IPS-15b (cell line): ENCODE data around the gene MYG1.
"Not testable (repeated sequence)": the region's sequence is repeated elsewhere in the genome, so short reads cannot be mapped to it uniquely, and the experiment has no call there.

Source experiments
- H3K27me3 ChIP-seq: one replicate; pipeline ENCODE4 v1.6.1; 2013; ENCODE audit warnings: low read length; ENCODE audit not compliant: control insufficient read depth, insufficient read depth
- H3K36me3 ChIP-seq: one replicate; pipeline ENCODE4 v1.6.1; 2013; ENCODE audit warnings: low read length; ENCODE audit not compliant: control insufficient read depth, insufficient read depth
- H3K4me1 ChIP-seq: one replicate; pipeline ENCODE4 v1.6.1; 2013; ENCODE audit warnings: mild to moderate bottlenecking, low read length; ENCODE audit not compliant: control insufficient read depth, insufficient read depth
- H3K4me3 ChIP-seq: one replicate; pipeline ENCODE4 v1.5.1; 2013; ENCODE audit warnings: low read depth, low read length
- H3K9ac ChIP-seq: one replicate; pipeline ENCODE4 v1.6.1; 2013; ENCODE audit warnings: low read depth, mild to moderate bottlenecking, low read length
- H3K9me3 ChIP-seq: one replicate; pipeline ENCODE4 v1.6.1; 2013; ENCODE audit warnings: mild to moderate bottlenecking, low read length; ENCODE audit not compliant: control insufficient read depth, insufficient read depth

MYG1 gene

DNA sequence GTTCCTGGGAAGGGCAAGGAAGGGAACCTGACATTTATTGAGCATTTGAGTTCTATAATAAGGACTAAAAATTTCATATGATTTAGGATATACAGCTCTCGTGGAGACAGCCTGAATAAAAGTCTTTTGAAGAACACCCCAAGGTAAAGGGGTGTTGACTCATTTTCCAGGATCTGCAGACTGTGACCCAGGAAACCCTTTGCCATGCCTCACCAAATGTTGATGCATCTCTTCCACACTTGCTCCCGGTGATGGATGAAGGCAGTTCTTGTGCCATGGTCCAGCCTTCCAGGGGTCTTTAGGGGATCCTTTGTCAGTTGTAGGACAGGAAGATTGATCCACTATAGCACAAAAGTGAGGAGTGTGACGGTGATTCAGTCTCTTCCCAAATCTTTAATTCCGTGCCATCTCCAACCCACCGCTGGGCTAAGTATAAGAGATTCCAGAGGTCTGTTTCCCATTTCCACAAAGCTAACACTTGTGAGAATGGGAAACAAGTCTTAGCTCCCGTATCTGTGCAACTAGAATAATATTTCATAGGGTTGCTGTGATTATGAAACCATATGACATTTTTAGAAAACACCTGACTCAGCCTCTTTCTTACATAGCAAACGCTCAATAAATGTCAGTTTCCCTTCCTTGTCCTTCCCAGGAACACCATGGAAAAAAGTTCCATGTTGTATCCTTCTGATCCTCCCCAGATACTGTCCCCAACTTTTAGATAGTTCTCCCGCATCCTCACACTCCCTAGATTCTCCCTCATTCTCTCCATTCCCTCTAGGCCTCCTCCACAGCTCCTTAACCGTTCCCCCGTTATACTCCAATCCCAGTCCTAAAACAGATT is 21.1 kb downstream of the MYG1 start:
- Histone ChIP-seq H3K27me3 (peaks cover 22% of the 10 kb centered on the region), H3K36me3 (peaks cover 10% of the 10 kb centered on the region), H3K9ac (no peak overlapping the region), H3K4me1 (peaks cover 7% of the 10 kb centered on the region), H3K9me3 (no peaks in the 10 kb centered on the region), H3K4me3 (peak overlapping the region; percentile 94)

DNA sequence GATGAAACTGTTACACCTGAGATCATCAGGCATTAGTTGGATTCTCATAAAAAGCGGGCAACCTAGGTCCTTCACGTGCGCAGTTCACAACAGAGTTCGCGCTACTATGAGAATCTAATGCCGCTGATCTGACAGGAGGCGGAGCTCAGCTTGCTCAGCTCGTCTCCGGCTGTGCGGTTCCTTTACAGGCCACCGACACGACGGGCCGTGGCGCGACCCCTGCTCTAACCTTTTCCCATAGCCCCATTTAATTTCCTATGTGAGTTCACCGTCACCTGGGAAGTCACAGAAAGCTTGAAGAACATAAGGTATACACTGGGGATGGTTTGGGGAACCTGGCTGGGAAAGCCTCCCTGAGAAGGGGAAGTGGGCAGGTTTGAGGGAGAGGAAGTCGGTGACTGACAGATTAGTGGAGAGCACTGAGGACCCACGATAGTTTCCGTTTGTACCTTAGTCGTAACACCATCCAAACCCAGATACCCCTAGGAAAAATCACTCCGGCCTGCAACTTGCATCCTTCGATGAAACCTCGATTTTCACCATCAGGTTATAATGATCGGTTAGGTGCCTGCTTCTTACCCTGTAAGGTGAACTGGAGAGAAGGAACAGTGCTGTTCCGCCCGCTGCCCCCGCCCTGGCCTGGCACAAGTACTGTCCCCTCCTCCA is 24.8 kb downstream of the MYG1 start:
- Histone ChIP-seq H3K9me3 (no peaks in the 10 kb centered on the region), H3K36me3 (no peaks in the 10 kb centered on the region), H3K9ac (no peak overlapping the region), H3K4me3 (peak overlapping the region; percentile 53), H3K27me3 (peaks cover 57% of the 10 kb centered on the region), H3K4me1 (peaks cover 11% of the 10 kb centered on the region)

DNA sequence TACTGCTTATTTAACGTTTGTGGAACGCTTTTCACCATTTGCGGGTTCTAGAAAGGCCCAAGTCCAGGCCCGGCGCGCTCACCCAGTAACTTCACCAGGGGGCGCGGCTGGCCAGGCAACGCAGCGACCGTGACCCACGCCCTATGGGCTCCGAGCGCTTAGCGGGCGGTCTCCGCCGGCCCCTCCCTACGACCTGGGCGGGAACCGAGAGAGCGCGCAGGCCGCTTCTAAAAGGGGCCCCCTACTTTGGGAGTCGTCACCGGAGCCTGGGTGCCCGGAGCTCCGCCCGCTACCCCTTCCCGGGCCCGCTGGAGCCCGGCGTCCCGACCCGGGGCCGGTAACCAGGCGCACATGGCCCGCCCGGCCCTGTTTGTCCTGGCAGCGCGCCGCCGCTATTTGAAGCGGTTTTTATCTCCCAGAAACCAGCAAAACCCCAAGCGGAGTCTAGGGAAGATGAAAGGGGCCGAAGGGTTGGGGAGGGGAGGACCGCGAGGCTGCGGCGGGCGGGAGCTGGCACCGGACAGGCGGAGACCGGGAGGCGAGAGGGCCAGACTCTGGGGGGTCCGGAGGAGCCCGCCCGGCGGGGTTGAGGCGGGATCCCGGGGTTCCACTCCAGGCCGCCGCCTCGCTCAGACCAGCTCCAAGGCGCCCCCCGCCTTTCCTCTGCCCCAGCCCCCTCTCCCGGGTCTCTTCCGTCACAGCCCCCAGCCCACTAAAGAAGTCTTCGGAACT is 25.4 kb downstream of the MYG1 start:
- Histone ChIP-seq H3K36me3 (no peaks in the 10 kb centered on the region), H3K9ac (no peak overlapping the region), H3K27me3 (peaks cover 60% of the 10 kb centered on the region)

DNA sequence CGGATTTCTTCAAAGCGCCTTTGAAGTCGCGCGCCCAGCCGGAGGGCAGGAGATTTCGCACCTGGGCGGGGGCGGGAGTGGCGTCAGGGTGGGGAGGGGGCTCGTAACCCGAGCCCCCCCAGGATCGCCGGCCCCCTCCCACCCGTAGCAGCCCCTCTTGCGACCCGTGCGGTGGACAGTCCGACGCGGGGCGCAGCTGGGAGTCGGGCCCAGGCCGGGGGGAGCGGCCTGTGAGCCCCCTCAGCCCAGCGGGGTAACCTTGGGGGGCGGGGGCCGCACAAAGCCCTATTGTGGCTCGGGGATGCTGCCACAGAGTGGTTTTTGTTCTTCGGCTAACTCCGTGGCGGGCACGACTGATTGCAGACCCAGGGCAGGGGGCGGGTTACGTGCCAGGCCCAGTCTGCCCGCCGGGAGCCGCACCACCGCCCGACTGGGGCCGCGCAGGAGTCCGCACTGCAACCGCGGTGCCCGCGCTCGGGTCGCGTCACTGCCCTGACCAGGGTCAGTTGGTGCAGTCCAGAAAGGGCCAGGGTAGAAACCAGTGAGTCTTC is 26.1 kb downstream of the MYG1 start:
- Histone ChIP-seq H3K27me3 (peaks cover 64% of the 10 kb centered on the region), H3K9me3 (no peaks in the 10 kb centered on the region), H3K36me3 (no peaks in the 10 kb centered on the region)

More for the DNA sequence above, 25.4 kb downstream of the MYG1 start:
- Histone ChIP-seq H3K4me3 (peak overlapping the region; percentile 53), H3K4me1 (peaks cover 11% of the 10 kb centered on the region), H3K9me3 (no peaks in the 10 kb centered on the region)

DNA sequence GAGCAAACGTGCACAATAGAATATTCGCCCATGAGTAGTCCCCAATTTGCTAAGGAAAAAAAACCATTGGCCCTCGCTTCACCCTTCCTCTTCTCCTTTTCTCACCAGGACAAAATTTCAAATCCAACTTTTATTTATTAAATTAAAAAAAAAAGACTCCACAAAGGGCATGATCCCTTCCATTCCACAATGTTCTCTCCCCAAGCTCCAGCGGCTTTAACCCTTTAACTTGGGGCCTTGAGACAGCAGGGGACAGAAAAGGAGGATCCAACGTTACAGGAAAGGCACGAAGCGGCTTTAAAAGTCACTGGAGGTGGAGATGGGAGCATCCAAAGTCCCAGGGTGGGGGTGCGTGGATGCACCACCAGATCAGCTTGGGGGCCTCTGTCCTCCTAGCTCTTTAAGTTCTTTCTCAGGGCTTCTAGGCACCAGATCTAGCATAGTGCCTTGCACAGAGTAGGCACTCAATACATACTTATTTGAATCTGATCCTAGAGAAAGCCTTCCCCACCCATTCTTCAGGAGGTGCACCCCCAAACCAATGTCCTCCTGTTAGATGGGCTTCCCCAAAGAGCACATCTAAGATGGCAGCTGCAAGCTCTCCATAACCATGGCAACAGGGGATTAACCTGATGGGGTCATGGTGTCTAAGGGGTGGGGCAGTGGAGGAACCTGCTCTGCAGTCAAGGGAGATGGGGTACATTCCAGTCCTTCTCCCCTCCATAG is 27.1 kb downstream of the MYG1 start:
- Histone ChIP-seq H3K9me3 (no peaks in the 10 kb centered on the region), H3K27me3 (peaks cover 71% of the 10 kb centered on the region), H3K4me1 (peaks cover 11% of the 10 kb centered on the region), H3K36me3 (no peaks in the 10 kb centered on the region), H3K4me3 (peak overlapping the region; percentile 50), H3K9ac (no peak overlapping the region)

More for the DNA sequence above, 26.1 kb downstream of the MYG1 start:
- H3K9ac ChIP-seq = no peak overlapping the region
- H3K4me1 ChIP-seq = peaks cover 11% of the 10 kb centered on the region
- peak overlapping the region; percentile 50 for H3K4me3 ChIP-seq

DNA sequence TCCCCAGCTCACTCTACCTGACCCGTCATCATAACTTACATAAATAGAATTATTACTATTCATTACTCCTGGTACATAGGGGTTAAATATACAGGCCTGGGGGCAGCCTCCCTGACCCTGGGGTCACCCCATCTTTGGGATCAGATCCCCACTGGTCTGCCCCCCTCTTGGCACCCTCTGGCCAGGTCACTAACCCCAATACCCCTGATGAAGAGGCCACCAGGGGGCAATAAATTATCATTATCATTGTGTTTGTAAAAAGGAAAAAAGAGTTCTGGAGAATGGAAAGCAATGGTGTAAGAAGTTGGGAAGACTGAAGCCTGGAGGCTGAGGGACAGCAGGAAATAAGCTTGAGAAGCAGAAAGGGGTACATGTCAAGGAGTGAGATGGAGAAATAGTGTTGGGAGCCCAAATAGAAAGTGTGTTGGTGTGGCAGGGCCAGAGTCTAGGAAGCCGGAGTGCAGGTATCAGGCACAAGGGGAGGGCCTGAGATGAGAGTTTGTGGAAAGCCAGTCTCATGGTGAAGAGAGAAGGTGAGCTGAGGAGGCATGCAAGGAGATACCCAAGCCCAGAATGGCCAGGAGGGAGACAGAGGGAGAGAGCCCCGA is 28.0 kb downstream of the MYG1 start:
- Histone ChIP-seq H3K4me3 (no peak overlapping the region), H3K9me3 (no peaks in the 10 kb centered on the region), H3K27me3 (peaks cover 77% of the 10 kb centered on the region), H3K4me1 (peaks cover 11% of the 10 kb centered on the region), H3K36me3 (no peaks in the 10 kb centered on the region), H3K9ac (no peak overlapping the region)

DNA sequence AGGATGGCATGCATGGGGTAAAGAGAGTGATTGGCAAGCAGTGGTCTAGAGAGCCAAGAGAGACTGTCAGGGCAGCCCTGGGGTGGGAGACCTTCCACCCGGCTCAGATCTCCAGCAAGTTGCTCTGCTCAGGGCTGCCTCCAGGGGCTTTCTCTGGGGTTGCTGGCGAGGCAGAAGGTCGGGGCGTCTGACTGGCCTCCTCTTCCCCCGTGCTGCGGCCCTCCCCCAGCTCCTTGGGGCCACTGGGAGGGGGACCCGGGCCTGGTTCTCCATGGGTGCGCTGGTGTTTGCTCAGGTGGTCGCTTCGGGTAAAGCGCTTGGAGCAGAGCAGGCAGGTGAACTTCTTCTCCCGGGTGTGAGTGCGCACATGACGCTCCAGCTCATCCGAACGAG is 28.5 kb downstream of the MYG1 start:
- H3K36me3 ChIP-seq = no peaks in the 10 kb centered on the region
- no peak overlapping the region for H3K9ac ChIP-seq
- H3K9me3 ChIP-seq = no peaks in the 10 kb centered on the region
- peaks cover 11% of the 10 kb centered on the region for H3K4me1 ChIP-seq
- peaks cover 74% of the 10 kb centered on the region for H3K27me3 ChIP-seq
- no peak overlapping the region for H3K4me3 ChIP-seq

DNA sequence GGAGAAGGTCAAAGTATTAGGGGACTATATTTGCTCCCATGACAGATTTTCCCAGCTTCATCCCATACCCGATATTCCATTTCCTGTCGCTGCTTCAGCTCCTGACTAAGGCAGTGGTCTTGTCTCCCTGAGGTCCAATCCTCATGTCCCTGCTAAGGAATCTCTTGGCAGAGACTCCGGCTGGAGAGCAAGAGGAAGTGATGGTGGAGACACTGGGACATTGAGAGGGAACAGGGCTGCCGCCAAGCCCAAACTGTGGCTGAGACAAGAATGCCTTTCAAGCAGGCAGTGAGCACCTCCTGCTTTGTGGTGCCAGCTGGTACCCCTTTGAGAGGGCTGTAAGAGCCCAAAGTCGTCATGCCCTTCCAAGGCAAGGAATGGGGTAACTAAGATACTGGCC is 31.2 kb downstream of the MYG1 start:
- H3K4me3 ChIP-seq = no peak overlapping the region
- peaks cover 4% of the 10 kb centered on the region for H3K4me1 ChIP-seq
- H3K27me3 ChIP-seq = peaks cover 75% of the 10 kb centered on the region
- H3K9ac ChIP-seq = no peak overlapping the region
- H3K36me3 ChIP-seq = no peaks in the 10 kb centered on the region
- no peaks in the 10 kb centered on the region for H3K9me3 ChIP-seq

DNA sequence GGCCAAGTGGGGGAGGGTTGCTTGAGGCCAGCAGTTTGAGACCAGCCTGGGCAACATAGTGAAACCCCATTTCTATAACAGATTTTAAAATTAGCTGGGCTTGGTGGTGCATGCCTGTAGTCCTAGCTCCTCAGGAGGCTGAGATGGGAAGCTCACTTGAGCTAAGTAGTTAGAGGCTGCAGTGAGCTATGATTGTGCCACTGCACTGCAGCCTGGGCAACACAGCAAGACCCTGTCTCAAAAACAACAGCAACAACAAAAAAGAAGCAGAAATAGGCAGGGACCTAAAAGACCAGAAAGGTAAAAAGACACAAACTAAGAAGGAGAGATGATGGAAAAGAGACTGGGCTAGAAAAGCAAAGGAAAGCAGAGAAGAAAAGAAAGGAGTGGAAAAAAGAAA is 32.8 kb downstream of the MYG1 start:
- peaks cover 76% of the 10 kb centered on the region for H3K27me3 ChIP-seq
- H3K4me1 ChIP-seq, H3K4me3 ChIP-seq, H3K9ac ChIP-seq, H3K9me3 ChIP-seq, H3K36me3 ChIP-seq: not testable (repeated sequence)

DNA sequence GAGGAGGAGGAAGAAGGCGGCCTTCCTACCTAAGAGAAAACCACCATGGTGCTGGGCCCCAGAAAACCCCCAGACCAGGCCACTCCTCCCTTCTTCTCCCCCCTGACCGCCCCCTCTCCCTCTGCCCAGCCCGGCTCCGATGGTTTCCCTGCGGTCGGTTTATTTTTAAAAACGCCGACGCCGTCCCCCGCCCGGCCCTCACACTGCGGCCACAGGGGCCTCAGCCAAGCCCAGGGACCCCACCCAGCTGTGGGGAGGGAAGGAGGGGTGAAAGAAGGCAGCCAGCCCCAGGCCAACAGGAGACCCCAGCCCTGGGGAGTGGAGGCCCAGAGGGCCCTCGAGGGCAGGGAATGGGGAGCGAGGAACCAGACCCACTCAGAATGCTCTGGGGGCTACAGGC is 33.2 kb downstream of the MYG1 start:
- H3K9ac ChIP-seq = no peak overlapping the region
- no peaks in the 10 kb centered on the region for H3K9me3 ChIP-seq
- H3K27me3 ChIP-seq = peaks cover 74% of the 10 kb centered on the region
- H3K4me1 ChIP-seq = peaks cover 11% of the 10 kb centered on the region
- no peak overlapping the region for H3K4me3 ChIP-seq
- no peaks in the 10 kb centered on the region for H3K36me3 ChIP-seq

DNA sequence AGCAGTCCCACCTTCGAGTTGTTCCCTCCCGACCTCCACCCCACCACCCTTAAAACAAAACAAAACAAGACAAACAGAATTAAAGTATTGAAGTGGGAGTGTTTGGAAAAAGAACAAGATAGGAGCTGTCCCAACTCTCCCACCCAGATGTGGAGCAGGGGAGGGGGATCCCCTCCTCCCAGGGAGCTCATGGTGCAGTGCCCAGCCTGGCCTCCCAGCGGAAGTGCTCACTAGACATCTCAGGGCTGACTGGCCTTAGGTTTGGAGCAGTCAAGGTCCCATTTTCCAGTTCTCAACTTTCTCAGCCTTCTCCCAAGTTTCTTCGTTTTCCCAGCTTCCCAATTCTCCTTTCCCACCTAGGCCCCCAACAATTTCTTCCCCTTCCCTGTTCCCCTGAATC is 33.8 kb downstream of the MYG1 start:
- H3K27me3 ChIP-seq = peaks cover 70% of the 10 kb centered on the region
- no peak overlapping the region for H3K4me3 ChIP-seq
- peaks cover 12% of the 10 kb centered on the region for H3K4me1 ChIP-seq
- no peaks in the 10 kb centered on the region for H3K9me3 ChIP-seq
- H3K36me3 ChIP-seq = no peaks in the 10 kb centered on the region
- no peak overlapping the region for H3K9ac ChIP-seq
